ENCODE results near the gene CPB2. TPM values are rescaled to one million over a fixed set of nuclear protein-coding genes. Genes with fewer than 3 reads are reported as not detected.

CPB2 gene
- total and polyA plus RNA-seq, 9 of the 15 experiments (the other 6 are each of a cell fraction or from before 2014, with no cell fraction given): 0.03 to 0.16 (median 0.07) TPM; not detected in 6

DNA sequence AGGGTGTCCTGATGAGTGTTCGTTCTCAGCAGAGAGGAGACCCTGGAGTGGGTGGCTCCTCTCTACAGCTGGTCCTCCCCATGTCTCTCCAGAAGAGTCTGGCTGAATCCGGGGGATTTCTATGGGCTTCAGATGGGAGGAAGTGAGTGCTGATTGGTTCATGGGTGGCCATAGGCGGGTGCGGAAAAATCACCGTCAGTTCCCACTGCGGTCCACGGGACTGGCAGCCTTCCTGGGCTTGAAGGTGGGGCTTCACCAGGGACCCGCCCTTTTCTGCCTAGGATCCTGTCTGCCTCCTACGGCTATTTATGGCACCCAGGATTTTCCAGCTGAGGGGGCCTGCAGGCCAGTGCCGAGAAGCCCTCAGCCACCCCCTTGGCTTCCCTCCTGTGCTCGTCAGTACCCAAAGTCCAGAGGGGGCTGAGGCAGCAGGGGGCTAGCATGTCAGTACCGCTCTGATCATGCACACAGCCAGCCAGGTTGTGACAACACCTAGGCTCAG is 18.4 kb downstream of the CPB2 start:
- no peak for ATAC-seq
- Histone ChIP-seq H3K4me3 (no peak overlapping the region), H3K27ac (ENCODE audit: extremely low read depth, low read depth, low read length) (no peak overlapping the region), H2AFZ (ENCODE audit: low read depth, low read length) (no peak overlapping the region), H3K27me3 (ENCODE audit: control insufficient read depth in 2 of 2, insufficient read depth in 2 of 2, low read length in 2 of 2) (no peaks in the 10 kb centered on the region), H3K9ac (ENCODE audit: insufficient read depth in 1 of 2, low read depth in 2 of 2, low read length in 2 of 2) (no peak overlapping the region), H3K4me1 (replicated peaks in 1 of 2; ENCODE audit: control insufficient read depth in 2 of 2, insufficient read depth in 2 of 2, low read length in 2 of 2) (peaks cover 0 to 4% of the 10 kb centered on the region in 2 experiments; a peak in 2 of 5 replicates), H3K9me3 (replicated peaks; ENCODE audit: control insufficient read depth, insufficient read depth, low read depth, low read length) (no peaks in the 10 kb centered on the region), H3K9me1 (ENCODE audit: control insufficient read depth, insufficient read depth, low read length) (no peaks in the 10 kb centered on the region), H3K36me3 (ENCODE audit: control insufficient read depth, insufficient read depth, low read length) (no peaks in the 10 kb centered on the region), H4K20me1 (replicated peaks; ENCODE audit: control insufficient read depth, insufficient read depth, low read length) (no peaks in the 10 kb centered on the region), H3K79me2 (ENCODE audit: control insufficient read depth, insufficient read depth, low read length) (no peaks in the 10 kb centered on the region), H3K4me2 (ENCODE audit: insufficient read depth, low read length) (no peak overlapping the region)
- intact Hi-C loops (cut with micrococcal nuclease) (no loop called here), in situ Hi-C loops (cut with MboI) (no loop called here)
- WGBS (ENCODE audit: insufficient coverage, low coverage, missing lambda C conversion rate): 39% methylated on average over 10 of the region's 12 CpGs
- no peak for FAIRE-seq
- DNase-seq (ENCODE audit: extremely low read depth in 1 of 4, low spot score in 3 of 4): no peak
- BruUV-seq (replicated peaks): no TSS peak
- POLR2A ChIA-PET: interaction anchor here (1.0 kb wide), 1 partner anchor 8 kb away, joined by 4 read pairs; no protein-coding TSS in a partner anchor
- CTCF ChIA-PET (ENCODE audit: low intra/inter-chr PET ratio): no interaction called here
- TF ChIP-seq CREB3L1 (IDR thresholded peaks at IDR 0.05; ENCODE audit: borderline replicate concordance, low read depth) (no peak), MBD2 (IDR thresholded peaks at IDR 0.05; ENCODE audit: borderline replicate concordance, low read depth) (no peak), REST (IDR thresholded peaks at IDR 0.05; ENCODE audit: borderline replicate concordance) (no peak), REST (CRISPR knock-in tag; IDR thresholded peaks at IDR 0.05; ENCODE audit: low read depth) (no peak)
